ENCODE results near the gene HDDC2.
"Not testable (repeated sequence)": the region's sequence is repeated elsewhere in the genome, so short reads cannot be mapped to it uniquely, and the experiment has no call there.

The HDDC2 gene

DNA sequence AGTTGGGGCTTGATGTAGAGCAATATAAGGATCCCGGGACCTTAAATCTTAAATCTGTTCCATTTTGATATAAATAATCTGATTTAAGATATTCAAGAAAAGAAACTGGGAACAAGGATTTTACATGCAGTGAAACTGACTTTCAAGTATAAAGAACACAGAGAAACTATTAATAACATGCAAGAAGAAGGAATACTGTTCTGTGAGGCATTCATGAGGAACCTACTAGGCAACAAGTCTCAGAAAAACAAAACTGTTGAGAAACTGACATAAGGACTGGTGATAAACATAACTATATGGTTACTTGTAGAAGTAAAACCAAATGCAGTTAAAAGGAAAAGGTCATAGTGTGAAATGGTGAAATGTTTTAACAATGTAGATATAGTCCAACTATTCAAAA, 15.8 kb downstream of the HDDC2 start:
- Histone ChIP-seq H3K9me3 (ENCODE audit: control insufficient read depth in 2 of 2, low read length in 2 of 2) (no peaks in the 10 kb centered on the region), H3K27ac (ENCODE audit: low read length) (no peak overlapping the region), H3K36me3 (ENCODE audit: control insufficient read depth in 2 of 2, insufficient read depth in 2 of 2, low read length in 2 of 2) (peaks cover 0 to 10% of the 10 kb centered on the region in 2 donors), H3K4me3 (ENCODE audit: low read length in 2 of 2) (no peak overlapping the region), H3K9ac (ENCODE audit: low read length in 2 of 2) (no peak overlapping the region), H3K27me3 (ENCODE audit: control insufficient read depth in 1 of 2, insufficient read depth in 2 of 2, low read length in 2 of 2) (no peaks in the 10 kb centered on the region), H3K4me1 (ENCODE audit: control insufficient read depth, insufficient read depth, low read length) (no peaks in the 10 kb centered on the region)

DNA sequence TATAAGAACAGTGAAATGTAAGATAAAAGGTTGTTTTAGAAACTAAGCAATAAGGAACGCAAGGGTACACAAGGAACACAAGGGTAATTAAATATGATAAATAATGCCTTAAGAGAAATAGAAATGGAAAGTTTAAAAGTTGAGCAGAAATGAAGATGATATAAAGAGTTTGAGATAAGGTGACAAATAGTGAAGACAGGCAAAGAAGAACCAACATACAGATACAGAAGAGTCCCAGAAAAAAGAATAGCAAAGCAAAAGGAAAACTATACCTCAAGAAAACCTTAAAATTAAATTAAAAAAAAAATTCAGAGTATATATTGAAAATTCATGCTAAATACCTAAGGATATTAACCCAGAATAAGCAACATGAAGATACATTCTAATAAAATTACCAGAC, 16.4 kb downstream of the HDDC2 start:
- no peak overlapping the region for H3K4me3 ChIP-seq (ENCODE audit: low read length in 2 of 2)
- no peaks in the 10 kb centered on the region for H3K27me3 ChIP-seq (ENCODE audit: control insufficient read depth in 1 of 2, insufficient read depth in 2 of 2, low read length in 2 of 2)
- H3K36me3 ChIP-seq (ENCODE audit: control insufficient read depth in 2 of 2, insufficient read depth in 2 of 2, low read length in 2 of 2): peaks cover 0 to 10% of the 10 kb centered on the region in 2 donors
- H3K4me1 ChIP-seq (ENCODE audit: control insufficient read depth, insufficient read depth, low read length): no peaks in the 10 kb centered on the region
- H3K27ac ChIP-seq (ENCODE audit: low read length): no peak overlapping the region
- no peaks in the 10 kb centered on the region for H3K9me3 ChIP-seq (ENCODE audit: control insufficient read depth in 2 of 2, low read length in 2 of 2)
- no peak overlapping the region for H3K9ac ChIP-seq (ENCODE audit: low read length in 2 of 2)

DNA sequence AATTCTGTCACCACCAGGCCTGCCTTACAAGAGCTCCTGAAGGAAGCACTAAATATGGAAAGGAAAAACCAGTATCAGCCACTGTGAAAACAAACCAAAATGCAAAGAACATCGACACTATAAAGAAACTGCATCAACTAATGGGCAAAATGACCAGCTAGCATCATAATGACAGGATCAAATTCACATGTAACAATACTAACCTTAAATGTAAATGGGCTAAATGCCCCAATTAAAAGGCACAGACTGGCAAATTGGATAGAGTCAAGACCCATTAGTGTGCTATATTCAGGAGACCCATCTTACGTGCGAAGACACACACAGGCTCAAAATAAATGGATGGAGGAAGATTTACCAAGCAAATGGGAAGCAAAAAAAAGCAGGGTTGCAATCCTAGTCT, 19.3 kb downstream of the HDDC2 start:
- H3K36me3 ChIP-seq (ENCODE audit: control insufficient read depth in 2 of 2, insufficient read depth in 2 of 2, low read length in 2 of 2); H3K9me3 ChIP-seq (ENCODE audit: control insufficient read depth in 2 of 2, low read length in 2 of 2); H3K4me3 ChIP-seq (ENCODE audit: low read length in 2 of 2); H3K27ac ChIP-seq (ENCODE audit: low read length); H3K9ac ChIP-seq (ENCODE audit: low read length in 2 of 2); H3K27me3 ChIP-seq (ENCODE audit: control insufficient read depth in 1 of 2, insufficient read depth in 2 of 2, low read length in 2 of 2); H3K4me1 ChIP-seq (ENCODE audit: control insufficient read depth, insufficient read depth, low read length): not testable (repeated sequence)

DNA sequence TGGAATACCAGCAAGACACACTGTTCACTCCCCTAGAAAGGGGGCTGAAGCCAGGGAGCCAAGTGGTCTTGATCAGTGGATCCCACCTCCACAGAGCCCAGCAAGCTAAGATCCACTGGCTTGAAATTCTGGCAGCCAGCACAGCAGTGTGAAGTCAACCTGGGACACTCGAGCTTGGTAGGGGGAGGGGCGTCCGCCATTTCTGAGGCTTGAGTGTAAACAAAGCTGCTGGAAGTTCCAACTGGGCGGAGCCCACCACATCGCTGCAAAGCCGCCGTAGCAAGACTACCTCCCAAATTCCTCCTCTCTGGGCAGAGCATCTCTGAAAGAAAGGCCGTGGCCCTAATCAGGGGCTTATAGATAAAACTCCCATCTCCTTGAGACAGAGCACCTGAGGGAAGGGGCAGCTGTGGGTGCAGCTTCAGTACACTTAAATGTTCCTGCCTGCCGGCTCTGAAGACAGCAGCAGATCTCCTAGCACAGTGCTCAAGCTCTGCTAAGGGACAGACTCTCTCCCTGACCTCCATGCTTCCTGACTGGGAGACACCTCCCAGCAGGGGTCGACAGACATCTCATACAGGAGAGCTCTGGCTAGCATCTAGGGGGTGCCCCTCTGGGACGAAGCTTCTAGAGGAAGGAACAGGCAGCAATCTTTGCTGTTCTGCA, 21.3 kb downstream of the HDDC2 start:
- not testable (repeated sequence) for H3K27me3 ChIP-seq (ENCODE audit: control insufficient read depth in 1 of 2, insufficient read depth in 2 of 2, low read length in 2 of 2); H3K36me3 ChIP-seq (ENCODE audit: control insufficient read depth in 2 of 2, insufficient read depth in 2 of 2, low read length in 2 of 2)

DNA sequence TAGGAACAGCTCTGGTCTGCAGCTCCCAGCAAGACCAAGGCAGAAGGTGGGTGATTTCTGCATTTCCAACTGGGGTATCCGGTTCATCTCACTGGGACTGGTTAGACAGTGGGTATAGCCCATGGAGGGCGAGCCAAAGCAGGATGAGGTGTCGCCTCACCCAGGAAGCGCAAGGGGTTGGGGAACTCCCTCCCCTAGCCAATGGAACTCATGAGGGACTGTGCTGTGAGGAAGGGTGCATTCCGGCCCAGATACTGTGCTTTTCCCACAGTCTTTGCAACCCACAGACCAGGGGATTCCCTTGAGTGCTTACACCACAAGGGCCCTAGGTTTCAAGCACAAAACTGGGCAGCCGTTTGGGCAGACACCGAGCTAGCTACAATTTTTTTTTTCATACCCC, 21.8 kb downstream of the HDDC2 start:
- Histone ChIP-seq H3K9me3 (ENCODE audit: control insufficient read depth in 2 of 2, low read length in 2 of 2) (no peaks in the 10 kb centered on the region), H3K27ac (ENCODE audit: low read length) (no peak overlapping the region), H3K27me3 (ENCODE audit: control insufficient read depth in 1 of 2, insufficient read depth in 2 of 2, low read length in 2 of 2) (no peaks in the 10 kb centered on the region), H3K4me1 (ENCODE audit: control insufficient read depth, insufficient read depth, low read length) (no peaks in the 10 kb centered on the region), H3K36me3 (ENCODE audit: control insufficient read depth in 2 of 2, insufficient read depth in 2 of 2, low read length in 2 of 2) (peaks cover 3 to 6% of the 10 kb centered on the region in 2 donors), H3K9ac (ENCODE audit: low read length in 2 of 2) (no peak overlapping the region), H3K4me3 (ENCODE audit: low read length in 2 of 2) (no peak overlapping the region)

More for the DNA sequence above, 21.3 kb downstream of the HDDC2 start:
- H3K4me3 ChIP-seq (ENCODE audit: low read length in 2 of 2); H3K9ac ChIP-seq (ENCODE audit: low read length in 2 of 2); H3K4me1 ChIP-seq (ENCODE audit: control insufficient read depth, insufficient read depth, low read length); H3K9me3 ChIP-seq (ENCODE audit: control insufficient read depth in 2 of 2, low read length in 2 of 2); H3K27ac ChIP-seq (ENCODE audit: low read length): not testable (repeated sequence)

DNA sequence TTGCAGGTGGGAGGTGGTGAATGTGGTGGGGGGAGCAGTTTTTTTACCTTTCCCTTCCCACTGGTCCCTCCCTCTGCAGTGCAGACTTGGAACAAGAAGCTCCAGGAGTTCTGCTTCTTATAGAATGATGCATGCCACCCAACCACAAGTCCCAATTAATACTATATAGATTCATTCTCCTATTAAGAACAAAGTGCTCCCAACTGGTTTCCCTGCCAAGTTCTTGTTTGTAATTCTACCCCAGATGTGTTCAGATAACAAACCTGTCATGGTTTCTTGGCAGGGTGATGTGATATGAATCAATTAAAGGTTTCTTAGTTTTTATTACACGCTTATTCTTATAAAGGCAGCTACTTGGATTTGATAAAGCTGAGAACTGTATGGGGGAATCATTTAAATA, 23.9 kb downstream of the HDDC2 start:
- no peak overlapping the region for H3K27ac ChIP-seq (ENCODE audit: low read length)
- H3K4me3 ChIP-seq (ENCODE audit: low read length in 2 of 2): no peak overlapping the region
- no peaks in the 10 kb centered on the region for H3K4me1 ChIP-seq (ENCODE audit: control insufficient read depth, insufficient read depth, low read length)

DNA sequence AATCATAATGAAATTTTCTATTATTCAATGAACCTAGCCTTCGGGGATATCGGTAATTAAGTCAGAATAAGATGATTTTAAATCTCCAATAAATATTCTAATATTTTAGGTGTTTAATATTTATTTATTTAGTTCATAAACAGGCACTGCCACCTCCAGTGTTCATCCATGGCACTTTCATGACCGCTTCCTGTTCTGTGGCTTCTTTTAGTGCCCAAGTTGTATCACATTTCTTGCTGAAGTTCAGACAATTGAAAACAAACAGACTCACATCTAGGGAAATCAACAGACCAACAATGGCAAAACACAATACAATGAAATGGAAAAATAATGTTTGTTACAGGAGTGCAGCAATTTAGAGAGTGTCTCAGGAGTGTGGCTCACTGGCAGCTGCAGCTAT, 26.0 kb downstream of the HDDC2 start:
- no peak overlapping the region for H3K4me3 ChIP-seq (ENCODE audit: low read length in 2 of 2)
- no peak overlapping the region for H3K9ac ChIP-seq (ENCODE audit: low read length in 2 of 2)
- H3K27me3 ChIP-seq (ENCODE audit: control insufficient read depth in 1 of 2, insufficient read depth in 2 of 2, low read length in 2 of 2): no peaks in the 10 kb centered on the region
- no peak overlapping the region for H3K27ac ChIP-seq (ENCODE audit: low read length)
- no peaks in the 10 kb centered on the region for H3K4me1 ChIP-seq (ENCODE audit: control insufficient read depth, insufficient read depth, low read length)
- peaks cover 3 to 27% of the 10 kb centered on the region in 2 donors for H3K36me3 ChIP-seq (ENCODE audit: control insufficient read depth in 2 of 2, insufficient read depth in 2 of 2, low read length in 2 of 2)
- no peaks in the 10 kb centered on the region for H3K9me3 ChIP-seq (ENCODE audit: control insufficient read depth in 2 of 2, low read length in 2 of 2)

More for the DNA sequence above, 23.9 kb downstream of the HDDC2 start:
- H3K27me3 ChIP-seq (ENCODE audit: control insufficient read depth in 1 of 2, insufficient read depth in 2 of 2, low read length in 2 of 2): no peaks in the 10 kb centered on the region
- no peaks in the 10 kb centered on the region for H3K9me3 ChIP-seq (ENCODE audit: control insufficient read depth in 2 of 2, low read length in 2 of 2)
- H3K36me3 ChIP-seq (ENCODE audit: control insufficient read depth in 2 of 2, insufficient read depth in 2 of 2, low read length in 2 of 2): peaks cover 3 to 14% of the 10 kb centered on the region in 2 donors
- no peak overlapping the region for H3K9ac ChIP-seq (ENCODE audit: low read length in 2 of 2)

DNA sequence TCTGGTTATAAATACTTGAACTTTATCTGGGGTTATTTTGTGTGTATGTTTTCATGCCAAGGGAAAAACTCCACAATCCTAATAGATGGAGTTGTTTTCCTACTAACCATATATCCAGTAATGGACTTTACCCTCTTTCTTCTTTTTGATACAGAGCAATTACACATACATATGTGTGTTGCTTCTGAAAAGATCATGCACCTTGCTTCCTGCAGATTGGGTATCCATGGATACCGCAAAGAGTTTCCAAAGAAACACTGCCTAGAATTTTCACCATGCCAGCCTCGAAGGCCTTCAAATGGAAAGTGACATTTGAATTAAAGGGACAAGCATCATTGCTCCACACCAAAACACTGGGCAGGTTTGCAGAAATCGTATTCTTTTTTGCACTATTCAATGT, 26.8 kb downstream of the HDDC2 start:
- Histone ChIP-seq H3K36me3 (ENCODE audit: control insufficient read depth in 2 of 2, insufficient read depth in 2 of 2, low read length in 2 of 2) (peaks cover 3 to 27% of the 10 kb centered on the region in 2 donors), H3K27me3 (ENCODE audit: control insufficient read depth in 1 of 2, insufficient read depth in 2 of 2, low read length in 2 of 2) (no peaks in the 10 kb centered on the region), H3K4me1 (ENCODE audit: control insufficient read depth, insufficient read depth, low read length) (no peaks in the 10 kb centered on the region), H3K9ac (ENCODE audit: low read length in 2 of 2) (no peak overlapping the region), H3K27ac (ENCODE audit: low read length) (no peak overlapping the region), H3K9me3 (ENCODE audit: control insufficient read depth in 2 of 2, low read length in 2 of 2) (no peaks in the 10 kb centered on the region), H3K4me3 (ENCODE audit: low read length in 2 of 2) (no peak overlapping the region)

DNA sequence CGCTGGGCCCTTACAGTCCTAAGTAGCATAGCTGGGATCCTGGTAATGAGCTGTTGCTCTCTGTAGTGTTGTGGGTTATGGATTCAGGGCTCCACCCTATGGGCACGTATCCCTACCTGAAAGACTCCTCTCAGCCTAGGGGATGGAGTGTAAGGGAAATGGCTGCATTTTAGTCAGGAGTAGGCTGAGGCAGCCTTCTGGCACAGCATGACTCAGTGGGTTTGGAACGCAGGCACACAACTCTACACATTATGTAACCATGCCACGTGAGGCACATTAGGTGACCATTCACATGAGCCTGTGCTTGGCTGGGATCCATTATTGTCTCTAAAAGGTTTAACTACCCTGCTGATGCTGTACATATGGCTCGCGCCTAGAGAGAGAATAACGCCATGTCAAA, 27.8 kb downstream of the HDDC2 start:
- Histone ChIP-seq H3K36me3 (ENCODE audit: control insufficient read depth in 2 of 2, insufficient read depth in 2 of 2, low read length in 2 of 2) (peaks cover 3 to 27% of the 10 kb centered on the region in 2 donors), H3K27me3 (ENCODE audit: control insufficient read depth in 1 of 2, insufficient read depth in 2 of 2, low read length in 2 of 2) (no peaks in the 10 kb centered on the region), H3K27ac (ENCODE audit: low read length) (no peak overlapping the region), H3K4me3 (ENCODE audit: low read length in 2 of 2) (no peak overlapping the region), H3K4me1 (ENCODE audit: control insufficient read depth, insufficient read depth, low read length) (no peaks in the 10 kb centered on the region), H3K9me3 (ENCODE audit: control insufficient read depth in 2 of 2, low read length in 2 of 2) (no peaks in the 10 kb centered on the region), H3K9ac (ENCODE audit: low read length in 2 of 2) (no peak overlapping the region)

DNA sequence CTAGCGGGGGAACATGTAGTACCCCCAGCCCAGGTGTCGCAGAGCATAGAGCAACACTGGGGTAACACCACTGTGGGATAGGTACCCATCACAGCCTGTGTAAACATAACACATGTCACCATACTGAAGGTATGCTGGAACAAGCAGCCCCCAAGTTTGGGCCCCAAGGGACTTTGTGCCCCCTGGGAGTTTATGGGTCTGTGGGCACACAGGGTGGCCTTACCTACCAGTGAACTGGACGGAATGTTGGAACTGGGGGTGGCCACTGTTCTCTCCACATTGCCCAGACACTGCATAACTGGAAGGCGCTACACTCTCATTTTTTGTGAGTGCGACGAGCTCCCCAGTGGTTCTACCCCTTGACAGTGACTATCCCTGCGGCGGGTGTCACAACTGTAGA, 28.5 kb downstream of the HDDC2 start:
- H3K27me3 ChIP-seq (ENCODE audit: control insufficient read depth in 1 of 2, insufficient read depth in 2 of 2, low read length in 2 of 2): no peaks in the 10 kb centered on the region
- H3K27ac ChIP-seq (ENCODE audit: low read length): no peak overlapping the region
- no peak overlapping the region for H3K4me3 ChIP-seq (ENCODE audit: low read length in 2 of 2)
- no peaks in the 10 kb centered on the region for H3K9me3 ChIP-seq (ENCODE audit: control insufficient read depth in 2 of 2, low read length in 2 of 2)
- H3K9ac ChIP-seq (ENCODE audit: low read length in 2 of 2): no peak overlapping the region
- no peaks in the 10 kb centered on the region for H3K4me1 ChIP-seq (ENCODE audit: control insufficient read depth, insufficient read depth, low read length)
- peaks cover 3 to 27% of the 10 kb centered on the region in 2 donors for H3K36me3 ChIP-seq (ENCODE audit: control insufficient read depth in 2 of 2, insufficient read depth in 2 of 2, low read length in 2 of 2)

DNA sequence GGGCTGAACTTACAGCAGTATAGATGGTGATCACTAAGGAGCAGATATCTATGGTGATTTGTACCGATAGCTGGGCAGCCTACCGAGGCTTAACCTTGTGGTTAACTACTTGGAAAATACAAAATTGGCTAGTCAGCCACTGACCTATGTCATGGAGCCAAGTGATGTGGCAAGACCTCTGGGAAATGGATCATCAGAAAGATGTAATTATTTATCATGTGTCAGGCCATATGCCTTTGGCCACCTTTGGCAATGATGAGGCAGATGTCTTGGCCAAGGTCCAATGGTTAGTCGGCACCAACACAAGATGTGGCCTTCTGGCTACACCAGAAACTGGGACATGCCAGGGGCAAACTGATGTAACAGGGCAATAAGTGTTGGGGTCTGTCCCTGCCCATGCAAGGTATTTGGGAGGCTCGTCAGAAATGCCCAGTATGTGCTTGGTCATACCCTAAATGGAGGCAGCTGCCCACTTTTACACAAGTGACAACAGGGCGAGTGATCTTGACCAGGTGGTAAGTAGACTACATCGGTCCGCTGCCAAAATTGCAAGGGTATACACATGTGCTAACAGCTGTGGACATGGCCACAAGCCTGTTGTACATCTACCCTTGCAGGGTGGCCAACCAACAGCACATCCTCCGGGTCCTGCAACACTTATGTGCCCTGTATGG, 30.1 kb downstream of the HDDC2 start:
- no peak overlapping the region for H3K27ac ChIP-seq (ENCODE audit: low read length)
- H3K9me3 ChIP-seq (ENCODE audit: control insufficient read depth in 2 of 2, low read length in 2 of 2): no peaks in the 10 kb centered on the region
- H3K9ac ChIP-seq (ENCODE audit: low read length in 2 of 2): no peak overlapping the region
- no peaks in the 10 kb centered on the region for H3K27me3 ChIP-seq (ENCODE audit: control insufficient read depth in 1 of 2, insufficient read depth in 2 of 2, low read length in 2 of 2)
- peaks cover 3 to 27% of the 10 kb centered on the region in 2 donors for H3K36me3 ChIP-seq (ENCODE audit: control insufficient read depth in 2 of 2, insufficient read depth in 2 of 2, low read length in 2 of 2)
- H3K4me3 ChIP-seq (ENCODE audit: low read length in 2 of 2): no peak overlapping the region
- H3K4me1 ChIP-seq (ENCODE audit: control insufficient read depth, insufficient read depth, low read length): no peaks in the 10 kb centered on the region
